Activated T-cell treated with anti-CD3 and anti-CD28 coated beads, Interleukin-2, amount 50 U/mL, for 1 hour (primary cell): Measurements from ENCODE around the gene BAG3.

ENCODE experiments used
- DNase-seq: peaks from one replicate; pipeline ENCODE4 v3.0.0-alpha.2; 2020

The BAG3 gene

GRCh38 chr10:119667562-119668328 lies 16.6 kb downstream of the BAG3 start:
- no peak for DNase-seq

- DNase-seq = no peak
Measured at GRCh38 chr10:119668461-119668860, 17.3 kb downstream of the BAG3 start.

- no peak for DNase-seq
Measured at GRCh38 chr10:119669331-119669730, 18.2 kb downstream of the BAG3 start.

GRCh38 chr10:119669975-119670640 lies 18.9 kb downstream of the BAG3 start:
- no peak for DNase-seq

GRCh38 chr10:119670717-119671116 lies 19.5 kb downstream of the BAG3 start:
- DNase-seq = no peak

- DNase-seq = no peak
Measured at GRCh38 chr10:119671381-119671780, 20.2 kb downstream of the BAG3 start.

- no peak for DNase-seq
Measured at GRCh38 chr10:119672291-119672690, 21.1 kb downstream of the BAG3 start.

GRCh38 chr10:119673271-119673670 lies 22.1 kb downstream of the BAG3 start:
- DNase-seq = no peak

GRCh38 chr10:119675483-119676170 lies 24.4 kb downstream of the BAG3 start:
- no peak for DNase-seq

- no peak for DNase-seq
Measured at GRCh38 chr10:119677126-119677525, 25.9 kb downstream of the BAG3 start.

- no peak for DNase-seq
Measured at GRCh38 chr10:119677904-119678755, 26.9 kb downstream of the BAG3 start.

- DNase-seq = no peak
Measured at GRCh38 chr10:119679480-119679829, 28.3 kb downstream of the BAG3 start.

- DNase-seq = no peak
Measured at GRCh38 chr10:119680050-119680449, 28.9 kb downstream of the BAG3 start.

GRCh38 chr10:119680650-119681081 lies 29.5 kb downstream of the BAG3 start:
- no peak for DNase-seq

GRCh38 chr10:119686465-119687191 lies 35.4 kb downstream of the BAG3 start:
- peak; percentile 81 for DNase-seq

- no peak for DNase-seq
Measured at GRCh38 chr10:119687192-119688032, 36.2 kb downstream of the BAG3 start.

- no peak for DNase-seq
Measured at GRCh38 chr10:119688033-119688508, 36.9 kb downstream of the BAG3 start.

GRCh38 chr10:119689016-119689580 lies 37.9 kb downstream of the BAG3 start:
- no peak for DNase-seq

- DNase-seq = no peak
Measured at GRCh38 chr10:119691726-119692125, 40.5 kb downstream of the BAG3 start.

GRCh38 chr10:119693262-119693957 lies 42.2 kb downstream of the BAG3 start:
- no peak for DNase-seq
